Right ventricle myocardium inferior (tissue), 1 donor: ENCODE results near the gene ZNF214. TPM values are rescaled to one million over a fixed set of nuclear protein-coding genes. Genes with fewer than 3 reads are reported as not detected.
"Not testable (repeated sequence)": the region's sequence is repeated elsewhere in the genome, so short reads cannot be mapped to it uniquely, and the experiment has no call there.

Experiments used
- ATAC-seq: fragments of 200-7000 bp; cut with Tn5 transposase; one replicate; pipeline ENCODE4 v1.9.1; 2020; ENCODE audit warnings: mild to moderate bottlenecking, moderate library complexity
- DNase-seq: peaks from one replicate; pipeline ENCODE4 v3.0.0; 2021; ENCODE audit errors: missing footprints
- intact Hi-C: fragments of 100-400 bp; cut with DNase I; formaldehyde crosslinking; loops from one replicate; pipeline ENCODE4 v1.11.0; 2022
- total RNA-seq: library from RNA; stranded (reverse); fragmentation: NEBNext Ultra II Directional; extraction: Animal tissue kit (Norgen Biotek cat#: 25700); gene quantifications from one replicate; pipeline ENCODE4 v1.2.1, GENCODE V29; 2021
- donor health status: DM: no; HTN: yes; CAD: no; lungs with severe emphysema.

ZNF214 gene
- total RNA-seq, 1 donor from 2014 or later, result 1.9 TPM

GRCh38 chr11:6992457-6993417 is 27.4 kb downstream of the ZNF214 start:
- no peak for DNase-seq
- no peak for ATAC-seq
- intact Hi-C loops, result no loop called here

GRCh38 chr11:6992026-6992425 is 28.1 kb downstream of the ZNF214 start:
- ATAC-seq (no peak), DNase-seq (no peak)
- intact Hi-C loops, result no loop called here

- no peak for ATAC-seq
- intact Hi-C loops, result no loop called here
- DNase-seq, result no peak
These were observed 28.9 kb downstream of the ZNF214 start for GRCh38 chr11:6991227-6991626.

GRCh38 chr11:6988506-6988905 is 31.6 kb downstream of the ZNF214 start:
- intact Hi-C loops, result no loop called here
- DNase-seq (no peak), ATAC-seq (no peak)

GRCh38 chr11:6986487-6986886 is 33.7 kb downstream of the ZNF214 start:
- intact Hi-C loops, result no loop called here
- no peak for ATAC-seq
- DNase-seq, result no peak

GRCh38 chr11:6979365-6979764 is 40.8 kb downstream of the ZNF214 start:
- DNase-seq, result no peak
- intact Hi-C loops, result no loop called here
- no peak for ATAC-seq

GRCh38 chr11:6969854-6970253 is 50.3 kb downstream of the ZNF214 start:
- ATAC-seq, intact Hi-C loops, DNase-seq: not testable (repeated sequence)

GRCh38 chr11:6968816-6969215 is 51.3 kb downstream of the ZNF214 start:
- ATAC-seq (no peak), DNase-seq (no peak)
- intact Hi-C loops, result no loop called here

- intact Hi-C loops, result no loop called here
- no peak for ATAC-seq
- DNase-seq, result no peak
These were observed 57.5 kb downstream of the ZNF214 start for GRCh38 chr11:6962673-6963072.

- DNase-seq, result no peak
- ATAC-seq, result no peak
- intact Hi-C loops, result no loop called here
These were observed 58.0 kb downstream of the ZNF214 start for GRCh38 chr11:6962141-6962540.

- intact Hi-C loops, DNase-seq: not testable (repeated sequence)
These were observed 65.9 kb downstream of the ZNF214 start for GRCh38 chr11:6954248-6954647.

More at GRCh38 chr11:6954248-6954647, 65.9 kb downstream of the ZNF214 start:
- not testable (repeated sequence) for ATAC-seq

Other genes starting within 250 kb of the ZNF214 start
- not detected for gene OR2AG2, start 248.4 kb downstream of the ZNF214 start, total RNA-seq
- not detected for gene OR2AG1, start 237.3 kb downstream of the ZNF214 start, total RNA-seq
- not detected for gene OR6A2, start 220.7 kb downstream of the ZNF214 start, total RNA-seq
- not detected for gene OR10A5, start 174.7 kb downstream of the ZNF214 start, total RNA-seq
- gene OR10A2, start 157.3 kb downstream of the ZNF214 start, total RNA-seq, result not detected
- gene OR10A4, start 143.7 kb downstream of the ZNF214 start, total RNA-seq, result not detected
- not detected for gene OR2D2, start 127.8 kb downstream of the ZNF214 start, total RNA-seq
- not detected for gene OR2D3, start 99.3 kb downstream of the ZNF214 start, total RNA-seq
- 0.60 TPM for gene ZNF215, start 93.9 kb downstream of the ZNF214 start, total RNA-seq
- not detected for gene NLRP14, start 133 bp upstream of the ZNF214 start, total RNA-seq
- gene RBMXL2, start 68.7 kb upstream of the ZNF214 start, total RNA-seq, result not detected
- gene SYT9, start 231.6 kb upstream of the ZNF214 start, total RNA-seq, result not detected